Keratinocyte (primary cell): ENCODE measurements around the gene CLDN3. TPM values are rescaled to one million over a fixed set of nuclear protein-coding genes. Genes with fewer than 3 reads are reported as not detected.

Source experiments
- DNase-seq: peaks from one replicate; pipeline ENCODE4 v3.0.0-alpha.2; 2011; ENCODE audit warnings: low read depth, missing footprints, low spot score
- FAIRE-seq: peaks from 2 replicates; lab custom pipeline; 2011; peaks lifted over from hg19 to GRCh38; lab: Jason Lieb, UNC
- H2AFZ ChIP-seq: 2 replicates; pipeline ENCODE4 v1.6.0; 2012; ENCODE audit warnings: low read length, control low read depth, inconsistent platforms; ENCODE audit not compliant: control insufficient read depth
- H3K27ac ChIP-seq: 2 replicates; pipeline ENCODE4 v1.5.1; 2011; ENCODE audit warnings: low read length; ENCODE audit not compliant: control insufficient read depth, insufficient read depth
- H3K27me3 ChIP-seq: 3 replicates; pipeline ENCODE4 v1.6.0; 2011; ENCODE audit warnings: low read length; ENCODE audit not compliant: control insufficient read depth, insufficient read depth; ENCODE audit errors: extremely low read depth
- H3K36me3 ChIP-seq, 2 experiments: 2 replicates in 1 of 2; 3 replicates in 1 of 2; pipeline ENCODE4 v1.5.1; 2011; ENCODE audit warnings: low read length in 2 of 2, mild to moderate bottlenecking in 1 of 2; ENCODE audit not compliant: control insufficient read depth in 2 of 2, insufficient read depth in 2 of 2; ENCODE audit errors: extremely low read depth in 1 of 2
- H3K4me1 ChIP-seq: 3 replicates; pipeline ENCODE4 v1.5.1; 2011; ENCODE audit warnings: low read length; ENCODE audit not compliant: control insufficient read depth, insufficient read depth; ENCODE audit errors: extremely low read depth
- H3K4me2 ChIP-seq: 3 replicates; pipeline ENCODE4 v1.6.0; 2011; ENCODE audit warnings: low read depth, low read length; ENCODE audit not compliant: control insufficient read depth, insufficient read depth; ENCODE audit errors: extremely low read depth
- H3K4me3 ChIP-seq, 3 experiments: fragments of 200-600 bp in 1 of 3; sonication (generic) in 1 of 3; 2 replicates in 2 of 3; 3 replicates in 1 of 3; pipeline ENCODE4 v1.5.1; 2011 to 2016; ENCODE audit warnings: low read length in 3 of 3, mild to moderate bottlenecking in 3 of 3, control low read depth in 2 of 3, inconsistent platforms in 1 of 3, low read depth in 1 of 3, mixed read lengths in 1 of 3, mixed run types in 1 of 3, moderate library complexity in 1 of 3; ENCODE audit not compliant: control insufficient read depth in 2 of 3, insufficient read depth in 2 of 3; ENCODE audit errors: extremely low read depth in 1 of 3
- H3K79me2 ChIP-seq: 2 replicates; pipeline ENCODE4 v1.6.0; 2012; ENCODE audit warnings: low read length; ENCODE audit not compliant: control insufficient read depth, insufficient read depth
- H3K9ac ChIP-seq: 3 replicates; pipeline ENCODE4 v1.6.0; 2011; ENCODE audit warnings: low read length; ENCODE audit not compliant: control insufficient read depth, insufficient read depth; ENCODE audit errors: extremely low read depth
- H3K9me1 ChIP-seq: 3 replicates; pipeline ENCODE4 v1.6.0; 2011; ENCODE audit warnings: low read length; ENCODE audit not compliant: control insufficient read depth, insufficient read depth; ENCODE audit errors: extremely low read depth
- H3K9me3 ChIP-seq: 2 replicates; pipeline ENCODE4 v1.5.1; 2012; ENCODE audit warnings: low read depth, low read length; ENCODE audit not compliant: control insufficient read depth
- H4K20me1 ChIP-seq: 3 replicates; pipeline ENCODE4 v1.6.0; 2011; ENCODE audit warnings: low read length; ENCODE audit not compliant: control insufficient read depth, insufficient read depth; ENCODE audit errors: extremely low read depth
- CTCF ChIP-seq, 3 experiments: IDR thresholded peaks in 1 of 3; conservative IDR thresholded peaks in 1 of 3; optimal IDR thresholded peaks in 1 of 3; 2 replicates in 2 of 3; 3 replicates in 1 of 3; pipeline versions ENCODE3 to v1.5.1; 2011; ENCODE audit warnings: low read length in 3 of 3, mild to moderate bottlenecking in 3 of 3, moderate library complexity in 2 of 3, control low read depth in 1 of 3, inconsistent platforms in 1 of 3; ENCODE audit not compliant: insufficient read depth in 2 of 3; ENCODE audit errors: extremely low read depth in 1 of 3
- EZH2 ChIP-seq: IDR thresholded peaks from one replicate; pipeline ENCODE4 v1.6.1; 2012; ENCODE audit warnings: inconsistent platforms, mild to moderate bottlenecking, low read length, moderate library complexity
- dilution Hi-C: fragments of 300-500 bp; cut with MboI; formaldehyde crosslinking; loops from one replicate; pipeline ENCODE4 v1.7.0; 2020; ENCODE audit warnings: low sequenced_read_pairs; ENCODE audit not compliant: extremely low pct_ligation_motif_present
- polyA plus RNA-seq, 5 experiments: library from polyadenylated mRNA; depleted of rRNA in 3 of 5; stranded (reverse) in 3 of 5; stranded (forward) in 1 of 5; unstranded in 1 of 5; fragments of >200 nt; gene quantifications; 1 replicate in 1 of 5; 2 replicates in 3 of 5; 3 replicates in 1 of 5; pipeline versions ENCODE4 v1.2.1 to v1.2.3, GENCODE V29; 2011 to 2012; ENCODE audit warnings: missing spikeins in 2 of 5, low read depth in 1 of 5, low replicate concordance in 1 of 5

CLDN3 gene
- polyA plus RNA-seq, 1 donor (not counting 4 experiments of a cell fraction or from before 2014, with no cell fraction given), result not detected

DNA sequence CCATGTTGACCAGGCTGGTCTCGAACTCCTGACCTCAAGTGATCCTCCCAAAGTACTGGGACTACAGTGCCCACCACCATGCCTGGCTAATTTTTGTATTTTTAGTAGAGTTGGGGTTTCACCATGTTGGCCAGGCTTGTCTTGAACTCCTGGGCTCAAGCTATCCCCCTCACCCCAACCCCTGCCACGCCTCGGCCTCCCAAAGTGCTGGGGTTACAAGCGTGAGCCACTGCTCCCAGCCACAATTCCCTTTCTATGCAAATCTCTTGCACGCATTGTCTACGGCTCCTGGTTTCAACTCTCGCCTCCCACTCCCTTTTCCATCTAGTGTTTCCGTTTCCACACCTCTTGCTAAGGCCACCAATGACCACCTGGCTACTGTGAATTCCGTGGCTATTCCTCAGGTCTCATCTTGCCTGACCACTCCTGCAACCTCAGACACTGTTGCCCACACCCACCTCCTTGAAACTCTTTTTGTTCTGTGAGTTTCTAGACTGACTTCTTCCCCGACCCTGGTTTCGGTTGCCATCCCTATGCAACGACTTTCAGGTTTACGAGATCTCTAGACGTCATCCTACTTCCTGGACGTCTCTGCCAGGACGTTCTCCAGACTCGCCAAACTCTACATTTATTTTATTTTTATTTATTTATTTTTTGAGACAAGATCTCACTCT, 3.4 kb downstream of the CLDN3 start:
- DNase-seq (no peak), FAIRE-seq (no peak)
- H3K9me1 ChIP-seq, result no peaks in the 10 kb centered on the region
- no peaks in the 10 kb centered on the region for H3K9me3 ChIP-seq
- no peak for TF ChIP-seq EZH2
- no peak for TF ChIP-seq CTCF (optimal IDR thresholded peaks at IDR 0.05 in 1 of 3, IDR thresholded peaks at IDR 0.05 in 1 of 3, conservative IDR thresholded peaks at IDR 0.05 in 1 of 3; ENCODE audit: extremely low read depth in 1 of 3, insufficient read depth in 2 of 3, low read length in 3 of 3)
- H4K20me1 ChIP-seq, result no peaks in the 10 kb centered on the region
- no peak overlapping the region for H3K9ac ChIP-seq
- H3K79me2 ChIP-seq, result no peaks in the 10 kb centered on the region
- no peaks in the 10 kb centered on the region for H3K36me3 ChIP-seq
- H3K4me1 ChIP-seq, result no peaks in the 10 kb centered on the region
- dilution Hi-C loops, result no loop called here
- no peak overlapping the region for H3K27ac ChIP-seq
- H3K27me3 ChIP-seq, result peaks cover 42% of the 10 kb centered on the region
- no peak overlapping the region for H3K4me2 ChIP-seq
- no peak overlapping the region for H3K4me3 ChIP-seq
- H2AFZ ChIP-seq, result no peak overlapping the region

- H4K20me1 ChIP-seq, result no peaks in the 10 kb centered on the region
- no peaks in the 10 kb centered on the region for H3K79me2 ChIP-seq
- no peak overlapping the region for H2AFZ ChIP-seq
- H3K9ac ChIP-seq, result no peak overlapping the region
- H3K4me1 ChIP-seq, result no peaks in the 10 kb centered on the region
- TF ChIP-seq CTCF (optimal IDR thresholded peaks at IDR 0.05 in 1 of 3, IDR thresholded peaks at IDR 0.05 in 1 of 3, conservative IDR thresholded peaks at IDR 0.05 in 1 of 3; ENCODE audit: extremely low read depth in 1 of 3, insufficient read depth in 2 of 3, low read length in 3 of 3) (no peak), EZH2 (no peak)
- H3K9me1 ChIP-seq, result no peaks in the 10 kb centered on the region
- DNase-seq (no peak), FAIRE-seq (no peak)
- no peaks in the 10 kb centered on the region for H3K36me3 ChIP-seq
- H3K27ac ChIP-seq, result no peak overlapping the region
- dilution Hi-C loops, result no loop called here
- H3K4me2 ChIP-seq, result no peak overlapping the region
- peaks cover 4% of the 10 kb centered on the region for H3K27me3 ChIP-seq
- H3K4me3 ChIP-seq, result no peak overlapping the region
- H3K9me3 ChIP-seq, result no peaks in the 10 kb centered on the region
These were observed 7.4 kb downstream of the CLDN3 start for GRCh38 chr7:73762659-73762999.
